Measurements from ENCODE around the gene HEXIM2.
A peak's percentile ranks its signal among the peaks of the same experiment; 100 is the strongest.
"Not testable (repeated sequence)": the region's sequence is repeated elsewhere in the genome, so short reads cannot be mapped to it uniquely, and the experiment has no call there.

The HEXIM2 gene, protein sequence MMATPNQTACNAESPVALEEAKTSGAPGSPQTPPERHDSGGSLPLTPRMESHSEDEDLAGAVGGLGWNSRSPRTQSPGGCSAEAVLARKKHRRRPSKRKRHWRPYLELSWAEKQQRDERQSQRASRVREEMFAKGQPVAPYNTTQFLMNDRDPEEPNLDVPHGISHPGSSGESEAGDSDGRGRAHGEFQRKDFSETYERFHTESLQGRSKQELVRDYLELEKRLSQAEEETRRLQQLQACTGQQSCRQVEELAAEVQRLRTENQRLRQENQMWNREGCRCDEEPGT

DNA sequence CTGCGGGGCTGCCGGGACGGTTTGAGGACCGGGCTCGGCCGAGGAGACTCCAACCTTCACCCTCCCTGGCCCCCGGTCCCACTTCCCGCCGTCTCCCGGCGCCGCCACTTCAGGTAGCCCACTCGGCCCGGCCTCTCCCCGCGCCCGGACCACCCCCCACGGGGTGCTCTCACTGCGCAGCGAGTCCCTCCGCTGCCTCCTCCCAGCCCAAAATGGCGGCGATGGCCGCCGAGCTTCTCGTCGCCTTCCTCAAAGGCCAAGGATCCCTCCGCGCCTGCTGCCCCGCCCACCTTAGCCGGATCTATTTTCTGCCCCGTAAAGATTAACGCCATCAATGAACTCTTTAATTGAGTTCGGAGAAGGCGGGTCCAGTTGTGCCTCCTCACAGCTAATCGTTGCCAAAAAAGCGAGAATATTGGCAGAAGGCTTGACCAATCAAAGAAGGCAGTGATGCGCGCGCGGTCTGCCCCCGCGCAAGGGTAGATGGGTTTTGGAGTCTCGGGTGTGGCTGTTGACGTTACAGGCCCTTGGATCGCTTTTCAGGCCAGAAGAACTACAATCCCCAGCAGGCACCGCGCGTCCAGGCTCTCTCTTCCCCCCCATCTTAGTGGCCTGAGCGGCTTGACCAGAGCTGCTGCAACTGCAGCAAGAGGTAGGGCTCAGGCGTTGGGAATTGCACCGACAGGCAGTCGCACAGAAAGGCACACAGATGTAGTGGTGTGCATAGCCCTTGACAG lies at the start of gene HEXIM2:
Gene HEXIM2 (plus strand): TSS at position 588 of the 737 bp plus-strand sequence. CDS start 919 bp downstream, outside the sequence.
- DNase-seq, result peak; percentile 90 to 100 (median 99)

- DNase-seq, result no peak
Observed at GRCh38 chr17:45112559-45113423, 48.9 kb upstream of the HEXIM2 start.

DNA sequence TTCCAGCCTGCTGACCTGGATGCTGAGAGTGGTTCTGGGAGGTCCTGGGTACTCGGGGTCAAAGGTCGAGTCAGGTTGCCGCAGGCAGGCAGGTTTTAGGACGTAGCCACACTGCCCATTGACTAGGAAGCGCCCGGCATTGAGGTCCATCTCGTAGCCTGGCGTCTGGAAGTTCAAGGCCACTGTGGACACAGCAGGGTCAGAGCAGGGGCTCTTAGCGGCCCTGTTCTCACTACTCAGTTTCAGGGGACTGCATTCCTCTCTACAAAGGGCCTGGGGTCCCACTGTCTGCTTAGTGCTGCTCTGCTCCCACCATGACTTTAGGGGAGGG lies 48.3 kb upstream of the HEXIM2 start:
- no peak for DNase-seq

DNA sequence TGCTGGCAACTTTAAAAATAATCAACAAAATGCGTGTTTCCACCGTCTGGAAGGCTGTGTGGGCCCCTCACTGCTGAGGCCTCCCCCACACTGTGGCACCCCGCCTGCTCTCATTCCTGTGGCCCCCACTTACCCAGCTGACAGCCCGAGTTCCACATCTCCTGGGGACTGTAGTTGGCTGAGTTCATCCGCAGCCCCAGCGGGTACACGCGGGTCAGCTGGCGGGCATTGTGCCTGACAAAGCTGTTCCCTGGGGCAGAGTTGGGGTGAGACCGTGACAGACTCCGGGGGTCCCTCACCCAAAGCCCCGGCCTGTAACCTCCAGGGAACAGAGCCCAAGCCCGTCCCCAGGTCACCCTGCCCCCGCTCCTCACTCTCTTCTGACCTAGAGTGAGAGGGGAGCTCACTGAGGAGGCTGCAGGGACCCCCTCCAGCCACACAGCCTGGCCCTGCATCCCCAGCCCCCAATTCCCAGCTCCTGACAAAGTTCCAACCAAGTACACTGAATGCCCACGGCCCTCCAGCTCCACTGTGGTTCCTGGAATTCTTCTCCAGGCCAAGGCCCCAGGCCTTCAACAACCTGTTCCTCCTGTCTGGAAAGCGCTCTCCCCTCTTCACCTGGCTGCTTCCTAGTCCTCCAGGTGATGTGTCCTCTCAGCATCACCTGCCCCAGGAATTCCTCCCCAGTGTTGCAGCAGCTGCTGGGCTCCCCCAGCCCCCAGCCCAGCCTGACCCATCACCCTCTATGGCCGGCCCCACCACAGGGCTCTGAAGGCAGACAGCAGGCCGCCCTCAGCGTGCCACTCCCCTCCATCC lies 47.4 kb upstream of the HEXIM2 start:
- DNase-seq, result no peak

DNA sequence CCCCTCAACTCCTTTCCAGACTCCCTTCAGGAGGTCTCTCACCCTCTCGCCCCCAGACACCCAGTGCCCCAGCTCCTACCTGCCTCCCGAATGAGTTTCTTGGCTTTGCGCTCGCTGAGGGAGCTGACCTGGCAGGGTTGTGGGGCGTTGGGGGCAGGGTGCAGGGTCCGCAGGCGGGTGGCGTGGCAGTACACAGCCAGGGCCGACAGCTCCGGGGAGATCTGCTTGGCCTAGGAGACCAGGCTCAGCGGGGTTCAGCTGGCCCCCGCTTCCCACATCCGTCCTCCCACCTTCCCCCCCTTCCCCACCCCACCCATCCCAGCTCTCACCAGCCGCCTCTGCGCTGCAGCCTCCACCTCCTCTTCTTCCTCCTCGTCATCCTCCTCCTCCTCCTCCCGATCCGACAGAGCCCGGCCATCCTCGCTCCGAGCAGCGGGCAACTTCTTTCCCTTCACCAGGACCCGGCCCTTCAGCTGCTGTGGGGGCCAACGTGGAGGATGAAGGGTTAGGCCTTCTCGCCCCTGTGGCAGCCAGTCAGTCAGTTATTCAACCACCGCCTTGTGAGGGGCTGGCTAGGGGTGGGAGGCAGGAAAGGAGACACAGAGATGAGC lies 46.6 kb upstream of the HEXIM2 start:
- DNase-seq, result no peak

DNA sequence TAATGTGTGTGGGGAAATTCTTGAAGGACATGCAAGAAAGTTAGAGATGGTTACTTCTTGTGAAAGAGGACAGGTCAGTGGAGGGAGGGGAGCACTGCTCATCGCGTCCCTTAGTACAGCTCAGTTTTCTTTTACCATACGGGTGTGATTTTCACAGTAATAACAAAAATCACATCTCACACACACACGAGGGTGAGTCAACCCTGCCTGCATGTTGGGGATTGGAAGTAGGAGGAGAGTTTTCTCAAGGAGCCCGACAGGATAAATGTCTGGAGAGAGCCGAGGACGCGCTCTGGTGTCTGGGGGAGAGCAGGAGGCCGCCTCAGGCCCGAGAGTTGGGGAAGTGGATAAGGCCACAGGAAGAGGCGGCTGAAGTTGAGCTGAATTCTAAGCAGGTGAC lies 45.8 kb upstream of the HEXIM2 start:
- peak in 1 of 51 donors; percentile 37 for DNase-seq

GRCh38 chr17:45116434-45117016 lies 45.1 kb upstream of the HEXIM2 start:
- no peak for DNase-seq

- no peak for DNase-seq
Observed at GRCh38 chr17:45117334-45117733, 44.3 kb upstream of the HEXIM2 start.

DNA sequence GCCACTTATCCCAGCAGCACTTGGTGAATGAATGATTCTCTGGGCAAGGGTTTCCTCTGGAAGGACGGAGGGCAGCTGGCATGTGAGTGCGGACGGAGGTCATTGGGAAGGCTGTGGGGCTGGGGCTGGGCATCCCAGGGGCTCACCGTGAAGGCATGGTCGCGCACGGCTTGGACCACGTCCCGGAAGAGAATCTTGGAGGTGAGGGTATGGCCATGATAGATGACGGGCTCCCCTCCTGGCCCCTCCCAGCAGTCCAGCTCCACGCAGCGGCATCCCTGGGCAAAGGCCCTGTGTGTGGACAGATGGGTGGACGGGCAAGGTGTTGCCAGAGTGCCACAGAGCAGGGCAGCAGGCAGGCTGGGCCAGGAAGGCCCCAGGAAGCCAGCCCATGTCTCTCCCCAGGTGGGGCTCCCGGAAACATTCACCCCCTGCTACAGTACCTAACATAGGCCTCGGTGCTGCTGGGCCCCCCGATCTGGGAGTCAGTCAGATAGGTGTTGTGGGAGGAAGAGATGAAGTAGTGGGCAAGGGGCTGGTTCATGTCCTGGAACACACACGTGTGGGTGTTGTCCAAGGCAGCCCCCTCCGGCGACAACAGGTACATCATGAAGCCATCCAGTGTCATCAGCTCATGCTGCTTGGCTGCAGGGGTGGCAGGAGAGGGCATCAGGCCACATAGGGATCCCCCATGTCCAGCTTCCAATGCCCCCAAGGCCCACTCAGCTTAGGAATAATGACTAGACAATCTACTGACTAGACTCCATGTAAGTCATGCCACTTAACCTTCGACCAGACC lies 43.6 kb upstream of the HEXIM2 start:
- no peak for DNase-seq

DNA sequence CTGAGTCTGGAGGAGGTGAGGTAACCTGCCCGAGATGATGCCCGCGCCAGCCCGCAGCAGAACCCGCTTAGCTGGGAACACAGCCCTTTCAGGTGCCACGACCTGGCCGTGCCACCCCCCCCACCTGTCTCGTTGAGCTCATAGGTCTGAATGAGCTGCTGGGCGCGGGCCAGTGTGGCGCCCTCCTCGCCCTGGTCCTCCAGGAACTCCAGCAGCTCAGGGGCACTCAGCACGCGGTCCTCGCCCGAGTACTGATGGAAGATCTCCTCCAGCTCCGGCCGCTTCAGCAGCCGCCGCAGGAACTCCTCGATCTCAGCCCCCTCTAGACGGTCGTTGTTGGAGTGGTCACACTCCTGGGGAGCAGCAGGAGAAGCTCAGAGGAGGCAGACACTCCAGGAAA lies 43.0 kb upstream of the HEXIM2 start:
- DNase-seq, result no peak

DNA sequence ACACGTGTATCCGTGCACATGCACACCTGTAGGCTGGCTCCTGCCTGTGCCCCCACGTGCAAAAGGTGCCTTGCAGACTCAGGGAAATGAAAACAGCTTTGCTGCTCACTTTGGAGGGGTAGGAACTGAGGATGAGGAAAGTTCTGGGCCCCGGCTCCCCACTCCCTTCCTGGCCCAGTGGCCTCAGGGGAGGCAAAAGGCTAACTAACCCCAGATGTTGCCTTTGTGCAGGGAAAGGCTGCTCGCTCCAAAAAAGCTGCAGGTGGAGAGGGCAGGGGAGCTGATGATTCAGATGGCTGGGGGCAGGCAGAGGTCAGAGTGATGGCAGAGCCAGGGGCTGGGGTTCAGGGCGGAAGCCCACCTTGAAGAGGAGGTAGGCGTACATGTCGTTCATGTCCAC lies 41.7 kb upstream of the HEXIM2 start:
- no peak for DNase-seq

DNA sequence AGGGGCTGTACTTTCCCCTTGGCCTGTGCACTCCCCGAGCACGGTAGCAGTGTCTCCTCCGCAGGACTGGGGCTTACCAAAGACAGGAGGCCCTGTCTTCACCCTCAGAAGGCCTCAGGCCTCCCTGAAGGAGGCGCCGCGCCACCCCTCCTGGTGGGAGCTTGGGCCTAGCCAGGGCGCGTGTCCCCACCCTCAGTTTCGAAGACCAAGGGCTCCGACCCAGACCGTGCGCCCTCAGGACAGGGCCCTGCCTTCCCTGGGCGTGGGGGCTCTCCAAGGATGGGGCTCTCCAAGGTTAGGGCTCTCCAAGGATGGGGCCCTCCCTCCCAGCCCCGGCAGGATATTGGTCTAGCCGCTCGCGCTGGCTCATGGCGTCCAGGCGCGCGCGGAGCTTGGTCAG lies 41.1 kb upstream of the HEXIM2 start:
- no peak for DNase-seq

DNA sequence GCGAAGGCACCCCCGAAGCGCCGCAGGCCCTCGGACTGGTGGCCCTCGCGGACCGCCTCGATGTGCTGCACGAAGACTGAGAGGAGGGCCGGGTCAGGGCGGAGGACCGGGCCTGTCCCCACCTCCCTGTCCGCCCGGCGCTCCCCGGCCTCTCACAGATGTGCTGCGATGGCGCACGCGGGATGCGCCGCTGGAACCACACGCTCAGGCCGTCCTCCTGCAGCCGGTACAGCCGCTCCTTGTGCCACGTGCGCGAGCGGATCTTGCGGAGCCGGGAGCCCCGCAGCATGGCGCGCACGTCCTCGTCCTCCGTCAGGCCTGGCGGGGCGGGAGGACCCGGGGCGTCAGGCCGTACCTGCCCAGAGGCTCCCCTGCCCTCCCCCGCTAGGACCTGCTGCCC lies 40.6 kb upstream of the HEXIM2 start:
- DNase-seq, result no peak

GRCh38 chr17:45123076-45123770 lies 38.5 kb upstream of the HEXIM2 start:
- DNase-seq, result no peak

GRCh38 chr17:45123930-45124796 lies 37.5 kb upstream of the HEXIM2 start:
- peak in 5 of 51 donors; percentile 3 to 49 (median 26) for DNase-seq

DNA sequence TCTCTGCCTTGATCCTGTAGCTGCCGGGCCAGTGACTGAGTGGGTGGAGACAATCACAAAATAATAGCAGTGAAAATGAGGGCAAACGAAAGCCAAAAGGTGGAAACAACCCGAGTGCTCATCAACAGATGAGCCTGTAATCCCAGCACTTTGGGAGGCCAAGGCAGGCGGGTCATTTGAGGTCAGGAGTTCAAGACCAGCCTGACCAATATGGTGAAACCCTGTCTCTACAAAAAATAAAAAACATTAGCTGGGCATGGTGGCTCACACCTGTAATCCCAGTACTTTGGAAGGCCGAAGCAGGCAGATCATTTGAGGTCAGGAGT lies 36.9 kb upstream of the HEXIM2 start:
- not testable (repeated sequence) for DNase-seq

GRCh38 chr17:45125509-45125908 lies 36.2 kb upstream of the HEXIM2 start:
- no peak for DNase-seq

- no peak for DNase-seq
Observed at GRCh38 chr17:45127207-45127547, 34.5 kb upstream of the HEXIM2 start.
